CD1c-positive myeloid dendritic cell (primary cell): Measurements from ENCODE around the gene ATP5PO.

Experiments used
- DNase-seq: peaks from one replicate; pipeline ENCODE4 v3.0.0-alpha.2; 2016; ENCODE audit errors: extremely low spot score

The ATP5PO gene

DNA sequence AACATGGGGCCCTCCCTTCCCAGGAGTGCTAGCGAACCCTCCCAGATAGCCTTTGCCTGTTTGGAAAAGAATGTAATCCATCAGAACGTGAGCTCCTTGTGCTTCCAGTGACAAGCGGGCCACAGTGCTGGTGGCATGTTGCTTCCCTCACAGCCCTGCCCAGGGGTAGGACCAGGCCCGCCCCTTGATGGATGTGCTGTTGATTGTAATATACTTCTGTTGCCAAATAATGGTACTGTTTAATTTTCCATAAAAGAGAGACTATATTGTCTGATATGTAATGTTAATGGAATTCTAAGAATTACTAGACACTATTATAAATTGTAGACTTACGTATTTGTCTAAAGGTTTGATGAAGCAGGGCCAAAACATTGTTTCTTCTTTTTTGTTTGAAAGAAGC, 16.4 kb downstream of the ATP5PO start:
- DNase-seq: no peak

- DNase-seq: no peak
Measured at GRCh38 chr21:33898586-33898985, 17.0 kb downstream of the ATP5PO start.

GRCh38 chr21:33897739-33898138, 17.9 kb downstream of the ATP5PO start:
- DNase-seq: no peak

DNA sequence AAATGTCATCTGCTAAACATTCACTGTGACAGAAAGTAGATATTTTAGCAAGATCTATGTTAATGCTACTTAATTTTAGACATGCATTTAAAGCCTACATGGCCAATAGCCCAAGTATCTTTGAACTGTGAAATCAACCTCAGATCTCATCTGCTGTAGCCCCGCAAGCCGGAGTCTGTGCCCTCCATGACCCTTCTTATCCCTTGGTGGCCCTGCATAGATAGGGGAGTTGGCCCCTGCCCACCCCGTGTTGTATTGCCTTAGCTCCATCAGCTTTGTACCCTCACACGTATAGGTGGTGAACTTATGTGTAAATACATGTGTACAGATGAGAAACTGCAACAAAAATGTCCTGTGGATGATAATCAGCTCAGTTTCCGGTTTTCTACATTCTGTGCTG, 18.5 kb downstream of the ATP5PO start:
- DNase-seq: no peak

DNA sequence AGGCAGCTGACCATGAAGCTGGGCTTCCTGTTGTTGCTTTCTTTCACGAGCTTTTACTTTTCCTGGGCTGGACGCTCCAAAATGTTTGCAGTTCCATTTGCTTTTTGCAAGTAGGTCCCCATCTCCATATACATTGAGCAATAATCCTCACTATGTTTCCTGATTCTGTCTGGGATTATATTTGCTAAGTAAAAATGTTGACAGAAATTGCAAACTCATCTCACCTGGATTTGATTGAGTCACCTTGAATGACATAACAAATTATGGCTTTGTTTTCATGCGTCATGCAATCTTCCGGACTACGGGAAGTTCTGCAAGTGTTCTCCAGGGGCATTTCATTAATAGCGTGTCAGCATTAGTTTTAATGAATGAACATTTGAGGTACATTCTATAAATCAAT, 18.9 kb downstream of the ATP5PO start:
- no peak for DNase-seq

GRCh38 chr21:33895356-33895755, 20.2 kb downstream of the ATP5PO start:
- no peak for DNase-seq

GRCh38 chr21:33894736-33895288, 20.8 kb downstream of the ATP5PO start:
- DNase-seq: peak; percentile 65

- no peak for DNase-seq
Measured at GRCh38 chr21:33893917-33894316, 21.7 kb downstream of the ATP5PO start.

DNA sequence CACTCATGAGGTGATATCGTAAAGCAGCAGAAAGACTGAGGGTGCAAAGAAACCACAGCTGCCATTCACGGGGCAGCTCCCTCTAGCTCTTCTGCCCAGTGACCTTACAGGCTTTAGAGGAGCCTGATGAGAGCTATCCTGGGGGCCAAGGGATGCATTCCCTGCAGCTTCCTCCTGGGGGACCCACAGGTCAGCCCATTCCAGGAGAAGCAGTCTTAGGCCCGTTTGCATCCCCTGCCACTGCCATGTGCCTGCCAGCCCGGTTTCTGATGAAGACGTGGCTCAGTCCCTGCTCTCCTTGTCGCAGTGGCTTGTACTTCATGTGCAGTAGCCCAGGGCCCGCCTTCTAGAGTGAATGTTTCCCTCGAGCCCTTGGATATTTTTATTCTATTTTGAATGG, 22.8 kb downstream of the ATP5PO start:
- DNase-seq: no peak

DNA sequence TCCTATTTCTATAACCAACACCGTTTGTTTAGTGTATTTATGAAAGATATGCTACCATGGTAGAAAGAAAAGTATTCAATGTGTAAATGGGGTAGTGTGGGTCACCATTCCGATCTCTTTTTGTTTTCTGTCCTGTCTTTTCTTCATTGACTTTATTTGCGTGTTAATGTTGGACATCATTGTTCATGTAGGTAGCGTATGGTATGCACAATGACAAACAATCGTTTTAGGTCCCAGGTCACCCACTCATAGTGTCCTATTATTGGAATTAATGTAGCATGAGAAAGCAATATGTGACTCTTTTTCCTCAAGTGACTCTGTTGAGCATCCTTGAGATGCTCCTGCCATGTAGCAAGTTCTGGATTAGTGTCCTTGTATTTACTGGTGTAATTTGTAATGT, 25.4 kb downstream of the ATP5PO start:
- no peak for DNase-seq

GRCh38 chr21:33886321-33886720, 29.3 kb downstream of the ATP5PO start:
- no peak for DNase-seq

GRCh38 chr21:33885172-33885514, 30.5 kb downstream of the ATP5PO start:
- no peak for DNase-seq

DNA sequence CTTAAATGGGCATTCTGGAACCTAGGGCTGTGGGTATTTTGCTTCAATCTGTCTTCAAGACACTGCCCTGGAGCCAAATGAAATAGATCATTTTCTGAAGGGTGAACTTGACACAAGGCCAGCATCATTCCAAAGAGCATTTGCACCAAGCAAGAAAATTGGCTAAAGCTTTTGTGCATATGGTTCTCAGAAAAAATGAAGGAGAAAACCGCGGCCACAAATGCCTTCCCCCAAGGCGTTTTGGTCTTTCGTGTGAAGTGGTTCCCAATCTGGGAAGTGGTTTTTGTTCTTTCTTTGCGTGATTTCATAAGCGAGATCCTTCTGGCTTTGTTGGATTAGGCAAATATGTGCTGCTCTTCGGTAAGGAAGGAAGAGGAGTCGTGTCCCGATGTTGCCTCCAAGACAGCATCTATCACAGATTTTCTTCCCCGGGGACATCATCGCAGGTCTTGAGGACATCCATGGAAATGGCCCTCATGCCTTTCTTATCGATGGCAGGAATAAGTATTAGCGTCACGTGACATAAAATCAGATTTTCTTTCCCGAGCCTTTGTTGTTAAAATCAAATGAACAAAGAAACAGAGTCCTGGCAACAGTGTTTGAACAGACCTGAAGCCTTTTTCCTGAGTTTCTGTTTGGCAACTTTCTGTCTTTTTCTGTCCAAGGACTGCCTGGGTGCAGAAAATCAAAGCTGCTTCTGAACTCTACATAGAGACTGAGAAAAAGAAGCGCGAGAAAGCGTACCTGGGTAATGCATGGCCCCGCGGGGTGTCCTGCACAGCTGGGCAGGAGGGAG, 31.0 kb downstream of the ATP5PO start:
- no peak for DNase-seq

DNA sequence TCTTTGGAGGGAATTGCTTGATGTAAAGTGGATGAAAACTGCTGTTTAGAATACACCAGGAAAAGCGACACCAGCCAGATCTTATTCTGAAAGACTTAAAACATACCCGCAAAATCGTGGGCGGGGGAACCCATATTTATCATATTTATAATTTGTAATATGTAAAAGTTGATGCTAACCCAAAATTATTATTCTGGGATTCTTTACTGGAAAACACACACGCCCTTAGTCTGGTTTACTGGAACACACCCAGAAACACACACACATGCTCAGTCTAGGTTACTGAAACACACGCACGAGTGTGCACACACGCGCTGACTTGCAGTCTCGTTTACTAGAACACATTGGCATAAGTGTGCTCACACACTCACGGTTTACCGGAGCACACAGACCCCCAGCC, 32.5 kb downstream of the ATP5PO start:
- DNase-seq: no peak

GRCh38 chr21:33881689-33882440, 33.7 kb downstream of the ATP5PO start:
- no peak for DNase-seq

DNA sequence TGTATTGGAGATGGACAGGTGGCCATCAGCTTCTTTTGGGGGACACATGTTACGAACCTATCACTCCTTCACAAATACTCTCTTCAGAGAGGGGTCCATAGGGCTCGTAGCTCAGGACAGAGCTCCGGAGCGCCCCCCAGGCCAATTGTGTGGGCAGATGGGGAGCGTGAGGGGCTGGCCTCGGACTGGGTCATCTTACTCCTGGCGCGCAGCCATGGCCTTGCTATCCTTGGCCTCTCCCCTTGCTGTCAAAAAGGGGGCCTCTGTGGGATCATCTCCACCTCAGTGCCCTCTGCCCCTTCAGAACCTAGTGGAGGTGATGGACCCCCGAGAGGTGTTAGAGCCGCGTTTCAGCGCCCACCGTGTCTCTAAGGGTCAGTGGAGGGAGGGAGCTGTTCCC, 35.0 kb downstream of the ATP5PO start:
- DNase-seq: no peak

- no peak for DNase-seq
Measured at GRCh38 chr21:33878824-33879223, 36.8 kb downstream of the ATP5PO start.

- no peak for DNase-seq
Measured at GRCh38 chr21:33875026-33875695, 40.4 kb downstream of the ATP5PO start.

- no peak for DNase-seq
Measured at GRCh38 chr21:33874161-33874560, 41.4 kb downstream of the ATP5PO start.

GRCh38 chr21:33872881-33873515, 42.6 kb downstream of the ATP5PO start:
- no peak for DNase-seq

GRCh38 chr21:33871171-33871570, 44.4 kb downstream of the ATP5PO start:
- DNase-seq: no peak

DNA sequence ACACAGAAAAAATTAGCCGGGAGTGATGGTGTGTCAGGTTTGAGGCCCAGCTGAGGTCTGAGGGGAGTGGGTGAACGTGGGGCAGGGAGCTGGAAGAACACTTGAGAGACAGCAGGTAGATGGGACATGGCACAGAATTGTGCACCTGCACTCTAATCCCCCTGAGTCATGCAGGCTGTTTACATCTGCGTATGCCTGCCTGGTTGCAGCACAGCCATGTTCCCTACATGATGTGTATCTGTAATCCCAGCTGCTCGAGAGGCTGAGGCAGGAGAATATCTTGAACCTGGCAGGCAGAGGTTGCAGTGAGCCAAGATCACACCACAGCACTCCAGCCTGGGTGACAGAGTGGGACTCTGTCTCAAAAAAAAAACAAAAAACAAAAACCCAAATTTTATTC, 44.8 kb downstream of the ATP5PO start:
- DNase-seq: no peak
